Measurements from ENCODE around the gene MALRD1.

The MALRD1 gene

DNA sequence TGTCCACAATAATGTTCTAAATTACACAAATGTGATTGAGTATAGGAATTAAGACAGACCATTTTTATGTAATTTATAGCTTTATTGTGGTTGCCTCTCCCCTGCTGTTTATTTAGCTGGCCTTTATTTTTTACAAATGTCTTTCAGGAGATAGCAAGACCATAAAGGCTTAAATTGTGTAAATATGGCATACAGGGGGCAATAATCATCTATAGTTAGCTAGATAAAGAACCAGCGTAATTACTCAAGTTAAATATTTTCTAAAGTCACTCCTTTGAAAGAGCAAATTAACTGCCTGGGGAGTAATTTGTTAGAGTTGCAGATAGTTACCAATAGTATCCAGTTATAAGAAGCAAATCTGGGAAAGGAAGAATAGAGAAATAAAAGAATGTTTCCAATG is at the start of gene MALRD1:
Gene MALRD1 (plus strand): TSS at position 313 of the 400 bp plus-strand sequence. CDS start 138 bp downstream, outside the sequence.
- no peak for DNase-seq

DNA sequence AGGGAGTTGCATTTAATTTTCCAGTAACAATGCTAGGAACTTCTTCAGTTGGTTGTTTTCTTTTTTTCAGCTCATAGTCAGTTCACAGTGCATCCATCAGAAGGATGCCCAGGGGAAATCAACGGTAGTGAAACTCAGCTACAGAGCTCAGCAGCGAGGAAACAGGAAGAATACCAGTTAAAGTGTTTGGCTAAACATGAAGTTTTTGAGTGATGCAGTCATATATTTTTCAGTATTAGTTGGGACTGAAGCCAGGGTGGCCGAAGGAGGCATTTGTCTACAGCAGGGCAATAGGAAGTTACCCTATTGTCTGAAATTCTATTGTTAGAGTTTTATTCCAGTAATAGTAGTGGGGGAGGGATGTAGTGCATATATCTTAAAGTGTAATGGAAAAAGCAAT is 45.3 kb upstream of the MALRD1 start:
- no peak for DNase-seq

DNA sequence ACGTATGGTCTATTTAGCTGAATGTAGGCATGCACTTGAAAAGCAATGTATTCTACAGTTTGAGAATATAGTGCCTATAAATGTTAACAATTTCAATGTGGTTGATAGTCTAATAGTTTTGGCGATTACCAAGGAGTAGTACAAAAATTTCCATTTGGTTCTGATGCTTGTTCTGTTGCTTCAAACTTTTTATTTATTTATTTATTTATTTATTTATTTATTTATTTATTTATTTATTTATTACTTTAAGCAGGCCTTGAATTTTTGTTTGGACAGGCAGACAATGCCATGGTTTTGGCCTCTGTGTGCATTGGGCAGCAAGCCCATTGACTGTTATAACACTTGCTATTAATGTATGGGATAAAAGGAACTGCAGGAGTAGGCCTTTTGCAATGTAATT is 36.5 kb upstream of the MALRD1 start:
- no peak for DNase-seq

DNA sequence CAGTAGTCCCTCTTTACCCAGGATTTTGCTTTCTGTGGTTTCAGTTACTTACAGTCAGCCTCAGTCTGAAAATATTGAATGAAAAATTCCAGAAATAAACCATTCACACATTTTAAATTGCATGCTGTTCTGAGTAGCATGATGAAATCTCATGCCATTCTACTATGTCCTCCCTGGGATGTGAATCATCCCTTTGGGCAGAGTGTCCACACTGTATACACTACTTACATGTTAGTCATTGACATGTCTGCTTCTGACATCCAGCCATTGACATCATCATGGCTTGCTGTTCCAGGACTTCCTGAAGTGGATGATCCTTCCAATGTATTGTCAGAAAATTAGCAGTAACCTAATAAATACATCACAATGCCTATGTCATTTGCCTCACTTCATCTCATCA is 34.6 kb upstream of the MALRD1 start:
- DNase-seq: no peak

DNA sequence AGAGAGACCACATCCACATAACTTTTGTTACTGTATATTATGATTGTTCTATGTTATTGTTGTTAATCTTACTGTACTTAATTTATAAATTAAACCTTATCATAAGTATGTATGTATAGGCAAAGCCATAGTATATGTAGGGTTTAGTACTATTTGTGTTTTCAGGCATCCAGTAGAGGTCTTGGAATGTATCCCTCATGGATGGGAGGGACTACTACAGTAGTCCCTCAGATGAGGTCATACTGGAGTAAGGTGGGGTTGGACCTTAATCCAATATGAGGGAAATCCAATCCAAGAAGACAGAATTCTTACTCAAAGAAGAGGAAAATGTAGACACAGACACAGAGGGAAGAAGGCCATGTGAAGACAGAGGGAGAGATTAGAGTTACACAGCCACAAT is 34.1 kb upstream of the MALRD1 start:
- no peak for DNase-seq

DNA sequence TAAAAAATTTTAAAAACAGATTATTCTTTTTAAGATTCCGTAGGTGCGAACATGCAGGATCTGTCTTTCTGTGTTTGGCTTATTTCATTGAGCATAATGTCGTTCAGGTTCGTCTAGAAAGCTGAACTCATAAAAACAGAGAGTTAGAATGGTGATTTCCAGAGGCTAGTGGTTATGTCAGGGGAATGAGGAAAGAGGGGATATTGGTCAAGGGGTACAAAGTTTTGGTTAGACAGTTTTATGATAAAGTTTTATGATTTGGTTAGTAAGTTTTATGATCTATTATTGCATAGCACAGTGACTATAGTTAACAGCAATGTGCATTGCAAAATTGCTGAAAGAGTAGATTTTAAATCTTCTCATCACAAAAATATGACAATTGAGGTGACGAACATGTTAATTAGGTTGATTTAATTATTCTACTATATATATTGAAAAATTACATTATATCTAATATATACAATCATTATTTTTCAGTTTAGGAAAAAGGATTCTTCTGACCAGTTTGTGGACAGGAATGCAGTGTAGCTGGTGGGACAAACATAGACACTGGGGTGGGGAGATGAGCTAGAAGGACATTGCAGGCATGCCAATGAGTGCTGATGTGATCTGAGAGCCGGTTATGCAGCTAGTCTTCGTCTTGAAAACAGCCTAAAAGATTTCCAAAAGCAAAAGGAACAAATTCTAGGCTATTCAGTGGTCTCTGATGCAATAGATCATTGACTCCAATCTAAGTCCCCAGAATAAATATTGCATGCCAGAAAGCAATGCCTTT is 31.3 kb upstream of the MALRD1 start:
- no peak for DNase-seq

DNA sequence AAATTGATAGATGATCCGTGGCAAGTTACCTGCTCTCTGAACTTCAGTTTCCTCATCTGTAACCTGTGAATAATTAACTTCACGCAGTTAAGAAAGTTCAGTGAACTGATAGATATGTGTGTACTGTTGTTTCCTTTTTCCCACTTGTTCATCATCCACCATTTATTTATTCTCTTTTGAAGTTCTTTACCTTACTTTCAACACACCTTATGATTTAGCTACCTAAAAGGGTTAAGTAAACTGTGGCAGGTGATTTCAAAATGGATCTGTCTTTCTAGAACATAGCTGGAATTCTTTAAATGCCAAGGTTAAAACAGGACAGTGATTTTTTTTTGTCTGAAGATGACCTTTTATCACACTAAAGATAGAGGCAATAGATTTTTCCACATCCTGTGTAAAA is 27.4 kb upstream of the MALRD1 start:
- DNase-seq: no peak

DNA sequence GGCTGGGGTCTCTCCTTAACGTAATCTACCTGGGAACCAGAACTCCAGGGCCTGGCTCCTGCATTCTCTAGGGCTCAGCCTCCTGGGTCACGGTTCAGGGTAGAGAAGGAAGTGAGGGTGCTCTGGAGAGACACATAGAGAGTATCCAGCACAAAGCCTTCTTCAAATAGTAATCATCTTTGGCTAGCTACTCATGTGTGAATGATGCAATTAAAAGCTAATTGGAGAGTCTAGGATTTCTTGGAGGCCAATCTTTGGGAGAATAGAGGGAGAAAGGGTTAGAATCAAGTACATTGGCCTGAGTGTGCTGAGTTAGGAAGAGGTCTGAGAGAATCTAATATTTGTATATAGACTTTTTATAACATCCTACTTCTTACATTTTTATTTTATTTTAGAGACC is 24.0 kb upstream of the MALRD1 start:
- no peak for DNase-seq

DNA sequence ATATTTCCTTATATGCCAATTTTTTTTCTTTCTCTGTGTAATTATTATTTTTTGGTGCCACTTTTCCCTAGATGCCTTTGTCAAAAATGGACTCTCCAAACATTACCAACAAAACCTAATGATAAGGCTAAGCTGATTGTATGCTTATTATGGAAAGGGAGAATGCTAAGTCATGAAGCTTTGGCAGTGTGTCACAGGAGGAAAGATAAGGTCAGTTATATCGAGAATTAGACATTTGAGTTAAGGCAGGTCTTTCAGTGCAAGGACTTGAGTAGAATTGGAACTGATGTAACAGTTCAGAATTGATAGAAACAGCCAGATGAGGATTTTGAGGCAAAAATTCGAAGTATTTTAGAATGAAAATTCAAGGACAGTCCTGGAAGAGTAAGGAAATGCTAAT is 16.8 kb upstream of the MALRD1 start:
- no peak for DNase-seq

DNA sequence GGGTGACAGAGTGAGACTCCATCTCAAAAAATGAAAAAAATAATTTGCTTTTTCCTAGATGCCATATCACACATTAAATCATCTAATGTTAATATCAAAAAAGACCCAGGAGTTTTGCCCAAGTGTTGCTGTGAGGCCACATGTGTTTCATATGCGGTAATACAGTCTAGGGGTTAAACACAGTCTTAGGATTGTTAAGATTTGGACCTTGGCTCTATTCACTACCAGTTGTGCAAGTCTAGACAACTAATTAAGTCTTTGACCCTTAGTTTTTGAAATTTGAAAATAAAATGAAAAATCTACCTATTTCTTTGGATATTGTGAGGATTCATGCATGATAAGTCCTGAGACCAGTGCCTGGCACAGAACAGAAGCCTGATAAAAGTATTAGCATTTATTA is 14.9 kb upstream of the MALRD1 start:
- DNase-seq: no peak

DNA sequence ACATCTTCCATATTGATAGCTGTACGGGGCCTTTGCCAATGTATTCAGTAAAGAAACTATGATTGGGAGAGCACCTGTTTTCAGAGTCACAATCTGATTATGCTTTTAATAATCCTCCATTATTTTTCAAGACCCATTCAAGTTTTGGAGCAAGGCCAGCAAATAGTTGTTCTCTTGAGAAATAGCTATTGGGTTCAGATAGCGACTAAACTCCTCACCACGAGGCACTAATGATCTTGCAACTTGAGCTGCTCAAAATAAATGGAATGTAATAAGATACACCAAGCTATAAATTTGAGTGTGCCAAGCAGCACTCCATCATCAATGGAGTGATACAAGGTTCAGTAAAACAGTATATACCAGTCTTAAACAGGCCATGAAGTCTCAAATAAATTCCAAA is 7.4 kb upstream of the MALRD1 start:
- no peak for DNase-seq

DNA sequence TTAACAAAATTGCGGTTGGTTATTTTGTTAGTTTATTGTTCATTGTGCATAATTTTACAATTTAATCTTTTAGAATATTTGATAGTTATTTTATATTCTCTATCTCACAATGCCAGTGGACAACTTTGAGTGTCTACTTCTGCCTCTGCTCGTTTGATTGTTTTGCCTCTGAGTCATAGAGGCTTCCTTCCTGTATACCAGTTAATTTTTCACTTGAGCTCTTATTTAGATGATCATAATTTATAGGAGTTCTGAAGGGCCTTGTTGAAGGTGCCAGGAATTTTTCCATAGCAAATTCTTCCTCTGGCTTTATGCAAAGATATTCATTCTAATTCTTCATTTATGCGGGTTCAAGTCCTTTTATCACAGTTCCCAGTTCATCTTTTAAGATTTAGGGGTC is 5.2 kb upstream of the MALRD1 start:
- DNase-seq: no peak

DNA sequence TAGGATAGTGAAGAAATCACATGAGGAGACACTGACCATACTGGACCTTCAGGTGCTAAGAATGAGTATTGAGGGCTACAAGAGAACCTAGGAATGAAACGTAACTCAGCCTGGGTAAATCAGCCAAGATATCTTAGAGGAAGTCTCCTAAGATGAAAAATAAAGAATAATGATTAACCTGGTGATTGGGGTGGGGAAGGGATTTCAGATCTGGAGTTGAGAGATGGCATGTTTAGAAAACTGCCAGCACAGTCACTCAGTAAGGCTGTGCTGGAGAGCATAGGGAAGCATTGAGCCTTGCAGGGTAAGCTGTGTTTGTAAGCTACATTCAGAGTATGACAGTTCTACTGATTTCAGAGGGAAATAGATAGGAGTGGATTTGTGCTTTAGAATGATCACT is 1.9 kb upstream of the MALRD1 start:
- DNase-seq: no peak

DNA sequence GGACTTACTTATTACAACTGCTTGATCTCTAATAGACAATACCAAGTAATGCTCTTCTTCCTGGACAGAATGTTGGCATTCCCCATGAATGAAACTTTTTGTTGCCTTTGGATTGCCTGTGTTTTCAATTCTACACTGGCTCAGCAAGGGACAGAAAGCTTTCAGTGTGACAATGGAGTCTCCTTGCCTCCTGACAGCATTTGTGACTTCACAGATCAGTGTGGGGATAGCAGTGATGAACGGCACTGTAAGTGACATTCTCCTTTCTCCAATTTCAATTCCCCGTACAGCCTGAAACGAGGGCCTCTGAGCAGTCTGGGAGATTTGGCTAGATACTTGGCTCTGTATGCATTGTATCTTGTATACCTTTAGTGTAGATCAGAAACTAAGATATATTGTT is 290 bp downstream of the MALRD1 start:
- DNase-seq: no peak

DNA sequence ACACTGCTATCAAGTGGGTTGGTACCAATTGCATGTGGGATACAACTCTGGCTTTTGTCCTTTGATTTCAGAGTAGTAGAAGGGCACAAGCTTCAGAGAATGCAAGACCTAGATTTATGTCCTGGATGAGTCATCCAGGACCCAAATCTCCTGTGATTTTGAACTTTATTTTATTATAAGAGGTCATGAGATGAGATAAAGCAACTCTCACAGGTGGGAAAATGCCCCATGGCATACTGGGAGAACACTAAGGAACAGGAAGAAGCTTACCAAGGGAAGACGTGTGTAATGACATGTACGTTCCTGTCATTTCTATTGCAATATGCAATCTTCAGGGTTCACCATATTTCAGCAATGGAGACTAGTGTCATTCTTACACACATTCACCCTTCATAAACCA is 966 bp downstream of the MALRD1 start:
- no peak for DNase-seq

DNA sequence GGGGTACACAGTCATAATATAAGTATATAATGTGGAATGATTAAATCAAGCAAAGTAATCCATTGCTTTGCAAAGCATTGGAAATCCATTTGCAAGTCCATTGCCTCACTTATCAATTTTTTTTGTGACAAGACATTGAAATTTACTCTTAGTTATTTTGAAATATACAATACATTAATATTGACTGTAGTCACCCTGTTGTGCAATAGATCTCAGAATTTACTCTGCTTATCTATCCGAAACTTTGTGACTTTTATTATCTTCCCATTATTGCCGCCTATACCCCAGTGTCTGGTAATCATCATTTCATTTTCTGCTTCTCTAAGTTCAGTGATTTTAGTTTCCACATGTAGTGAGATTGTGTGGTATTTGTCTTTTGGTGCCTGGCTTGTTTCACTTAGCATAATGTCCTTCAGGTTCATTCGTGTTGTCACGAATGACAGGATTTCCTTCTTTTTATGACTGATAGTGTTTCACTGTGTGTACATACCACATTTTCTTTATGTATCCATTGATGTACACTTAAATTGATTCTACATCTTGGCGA is 5.8 kb downstream of the MALRD1 start:
- no peak for DNase-seq

DNA sequence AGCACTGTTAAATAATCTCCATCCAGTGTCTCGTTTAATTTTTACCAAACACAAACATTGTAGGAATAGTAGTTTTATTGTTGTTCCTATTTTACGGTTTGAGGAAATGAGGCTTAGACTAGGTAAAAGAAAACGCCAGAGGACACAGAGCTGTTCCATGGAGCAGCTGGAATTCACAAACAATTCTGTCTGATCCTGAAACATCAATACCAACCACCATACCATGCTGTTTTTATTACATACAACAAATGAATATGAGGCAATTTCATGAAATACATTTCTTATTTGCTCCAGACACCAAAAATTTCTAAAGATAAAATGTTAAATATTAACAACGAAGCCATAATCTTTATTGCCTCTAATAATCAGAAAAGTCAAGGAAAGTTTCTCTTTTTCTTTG is 9.4 kb downstream of the MALRD1 start:
- DNase-seq: no peak

DNA sequence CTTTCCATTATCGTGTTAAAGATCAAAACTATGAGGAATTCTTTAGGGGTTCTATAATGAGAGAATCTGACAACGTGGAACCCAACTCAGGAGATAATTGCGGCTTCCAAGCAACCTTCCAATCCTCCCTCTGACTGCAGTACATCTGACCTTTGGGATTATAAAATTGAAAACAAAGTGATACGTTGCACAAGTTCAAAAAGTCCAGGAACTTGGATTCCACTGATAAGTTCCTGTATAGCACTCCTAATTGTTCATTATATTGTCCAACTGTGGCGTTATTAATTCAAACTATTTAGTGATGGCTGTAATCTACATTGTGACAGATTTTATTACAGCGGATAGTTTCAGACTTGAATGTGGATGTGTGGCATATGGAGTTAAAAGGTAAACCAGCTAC is 15.4 kb downstream of the MALRD1 start:
- no peak for DNase-seq

DNA sequence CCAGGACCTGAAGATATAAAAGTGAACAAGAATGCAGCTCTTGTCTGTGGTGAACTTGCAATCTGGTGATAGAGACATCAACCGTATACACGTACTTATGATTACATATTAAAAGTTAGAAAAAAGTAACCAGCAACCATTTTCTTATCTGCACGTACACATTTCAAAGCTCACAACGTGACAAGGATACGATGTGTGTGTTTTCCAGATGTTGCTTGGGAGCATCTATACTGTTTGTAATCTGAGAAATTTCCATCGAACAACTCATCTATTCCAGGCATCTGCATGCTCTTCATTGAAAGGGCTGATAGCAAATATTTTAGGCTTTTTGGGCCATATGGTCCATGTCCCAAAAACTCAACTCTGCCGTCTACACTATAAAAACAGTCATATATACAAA is 23.3 kb downstream of the MALRD1 start:
- no peak for DNase-seq

DNA sequence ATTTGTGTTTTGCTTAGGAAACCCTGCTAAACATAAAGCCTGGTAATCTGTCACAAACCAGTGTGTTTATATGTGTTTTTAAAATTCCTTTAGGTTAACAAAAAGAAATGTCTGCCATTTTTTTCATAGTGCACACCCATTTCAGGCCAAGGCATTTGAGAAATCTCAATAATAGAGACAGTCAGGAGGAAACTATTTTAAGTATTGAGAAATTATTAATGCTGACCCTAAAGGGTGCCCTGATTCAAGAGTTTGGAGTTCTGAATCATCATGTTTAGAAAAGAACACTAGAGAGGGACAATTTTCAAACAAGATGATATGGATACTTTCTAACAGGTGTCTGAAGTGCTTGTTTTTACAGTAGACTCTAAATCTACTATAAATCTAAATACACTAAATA is 28.7 kb downstream of the MALRD1 start:
- no peak for DNase-seq

DNA sequence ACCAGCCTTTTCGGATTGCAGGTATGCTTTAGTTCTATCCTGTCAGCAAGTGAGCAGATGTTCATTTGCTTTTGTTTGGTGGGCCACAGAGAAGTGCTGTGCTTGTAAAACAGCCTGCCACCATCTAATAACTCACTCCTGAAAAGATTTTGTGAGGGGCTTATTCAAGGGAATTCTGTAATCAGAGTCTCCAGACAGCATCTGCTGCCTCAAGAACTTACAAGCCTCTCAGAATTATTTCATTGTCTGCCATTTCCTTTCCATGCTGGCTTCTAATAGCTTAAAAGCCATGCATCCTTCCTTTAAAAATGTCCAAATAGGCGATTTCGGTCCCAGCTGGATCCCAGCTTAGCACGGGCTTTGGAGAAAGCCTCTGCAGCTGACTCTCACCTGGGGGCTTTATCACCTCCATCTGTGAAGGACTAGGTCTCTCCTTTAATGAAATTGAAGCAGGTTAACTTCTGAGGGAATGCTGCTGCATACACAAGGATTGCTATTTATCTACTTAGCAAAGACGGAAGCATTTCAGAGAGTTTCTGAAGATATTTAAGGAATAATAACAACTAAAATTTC is 48.0 kb downstream of the MALRD1 start:
- no peak for DNase-seq

DNA sequence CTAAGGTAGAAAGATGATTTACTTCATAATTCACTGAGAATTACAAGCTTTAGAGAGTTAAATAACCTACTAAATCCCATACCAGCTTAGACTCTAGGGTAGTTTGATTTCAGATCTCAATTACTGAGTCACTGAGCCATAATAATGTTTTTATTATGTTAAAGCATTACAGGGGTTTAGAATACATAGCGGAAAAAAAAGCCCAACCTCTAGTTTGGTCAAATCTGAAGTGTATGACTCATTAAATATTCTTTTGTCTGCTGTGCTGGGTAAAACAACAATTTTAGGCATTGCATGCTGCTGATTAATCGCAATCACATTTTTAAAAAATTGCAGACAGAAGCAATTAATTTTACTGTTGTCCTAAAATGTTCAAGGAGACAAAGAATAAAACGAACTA is 48.5 kb downstream of the MALRD1 start:
- DNase-seq: no peak

DNA sequence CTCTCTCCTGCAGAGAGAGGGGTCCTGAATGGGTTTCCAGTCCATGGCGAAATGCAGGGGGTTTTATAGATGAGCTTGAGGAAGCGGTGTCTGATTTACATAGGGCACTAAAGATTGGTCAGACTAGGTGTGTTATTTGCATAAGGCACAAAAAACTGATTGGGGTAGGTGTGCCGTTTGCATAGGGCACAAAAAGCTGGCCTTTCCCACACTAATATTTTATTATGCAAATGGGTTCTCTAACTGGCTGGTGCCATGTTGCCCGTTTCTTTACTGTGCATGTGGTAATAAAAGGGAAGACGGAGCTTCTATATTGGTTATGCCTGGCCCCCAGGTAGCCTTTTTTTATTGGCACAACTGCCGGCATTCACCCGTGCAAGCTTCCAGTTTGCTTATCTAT is 50.2 kb downstream of the MALRD1 start:
- no peak for DNase-seq

DNA sequence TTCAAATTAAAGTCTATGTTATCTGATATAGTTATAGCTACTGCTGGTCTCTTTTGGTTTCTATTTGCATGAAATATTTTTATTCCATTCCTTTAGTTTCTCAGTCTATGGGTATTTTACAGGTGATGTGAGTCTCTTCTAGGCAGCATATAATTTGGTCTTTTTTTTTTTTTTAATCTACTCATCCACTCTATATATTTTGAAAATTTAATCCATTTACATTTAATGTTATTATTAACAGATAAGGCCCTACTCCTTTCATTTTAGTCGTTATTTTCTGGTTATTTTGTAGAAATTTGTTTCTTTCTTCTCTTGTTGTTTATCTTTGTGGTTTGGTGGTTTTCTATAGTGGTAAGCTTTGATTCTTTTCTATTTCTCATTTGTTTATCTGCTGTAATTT is 58.8 kb downstream of the MALRD1 start:
- no peak for DNase-seq
